Measurements from ENCODE around the gene SRM.
"Not testable (repeated sequence)": the region's sequence is repeated elsewhere in the genome, so short reads cannot be mapped to it uniquely, and the experiment has no call there.

Gene SRM

GRCh38 chr1:11059968-11060830, at the start of gene SRM:
SRM (minus strand) TSS chr1:11060018; CDS start chr1:11059943, 75 bp downstream.
- H3K4me3 ChIP-seq (ENCODE audit: low read depth, low read length), result peak within 1 kb of the TSS; percentile 73
- in situ Hi-C loops (cut with HindIII; ENCODE audit: low sequenced_read_pairs), result no loop called here
- peak; percentile 87 for DNase-seq (ENCODE audit: low read depth, low spot score)
- TF ChIP-seq CTCF (IDR thresholded peaks at IDR 0.05; ENCODE audit: low read depth, low read length), result peak; percentile 23

- no peak for DNase-seq (ENCODE audit: low read depth, low spot score)
- in situ Hi-C loops (cut with HindIII; ENCODE audit: low sequenced_read_pairs), result no loop called here
- no peak overlapping the region for H3K4me3 ChIP-seq (ENCODE audit: low read depth, low read length)
- no peak for TF ChIP-seq CTCF (IDR thresholded peaks at IDR 0.05; ENCODE audit: low read depth, low read length)
Measured at GRCh38 chr1:11109047-11109760, 49.4 kb upstream of the SRM start.

- in situ Hi-C loops (cut with HindIII; ENCODE audit: low sequenced_read_pairs), result no loop called here
- no peak overlapping the region for H3K4me3 ChIP-seq (ENCODE audit: low read depth, low read length)
- DNase-seq (ENCODE audit: low read depth, low spot score), result no peak
- no peak for TF ChIP-seq CTCF (IDR thresholded peaks at IDR 0.05; ENCODE audit: low read depth, low read length)
Measured at GRCh38 chr1:11107599-11107998, 47.8 kb upstream of the SRM start.

GRCh38 chr1:11105586-11105985, 45.8 kb upstream of the SRM start:
- TF ChIP-seq CTCF (IDR thresholded peaks at IDR 0.05; ENCODE audit: low read depth, low read length), result no peak
- H3K4me3 ChIP-seq (ENCODE audit: low read depth, low read length), result no peak overlapping the region
- DNase-seq (ENCODE audit: low read depth, low spot score), result no peak
- in situ Hi-C loops (cut with HindIII; ENCODE audit: low sequenced_read_pairs), result no loop called here

- in situ Hi-C loops (cut with HindIII; ENCODE audit: low sequenced_read_pairs), result no loop called here
- DNase-seq (ENCODE audit: low read depth, low spot score), result no peak
- no peak for TF ChIP-seq CTCF (IDR thresholded peaks at IDR 0.05; ENCODE audit: low read depth, low read length)
Measured at GRCh38 chr1:11101347-11101746, 41.5 kb upstream of the SRM start.

GRCh38 chr1:11100806-11101205, 41.0 kb upstream of the SRM start:
- in situ Hi-C loops (cut with HindIII; ENCODE audit: low sequenced_read_pairs); H3K4me3 ChIP-seq (ENCODE audit: low read depth, low read length); DNase-seq (ENCODE audit: low read depth, low spot score): not testable (repeated sequence)

More at GRCh38 chr1:11101347-11101746, 41.5 kb upstream of the SRM start:
- no peak overlapping the region for H3K4me3 ChIP-seq (ENCODE audit: low read depth, low read length)

GRCh38 chr1:11100149-11100493, 40.3 kb upstream of the SRM start:
- DNase-seq (ENCODE audit: low read depth, low spot score), result no peak
- no peak for TF ChIP-seq CTCF (IDR thresholded peaks at IDR 0.05; ENCODE audit: low read depth, low read length)
- in situ Hi-C loops (cut with HindIII; ENCODE audit: low sequenced_read_pairs), result no loop called here
- peak overlapping the region; percentile 87 for H3K4me3 ChIP-seq (ENCODE audit: low read depth, low read length)

Data from astrocyte of the spinal cord (primary cell).